ENCODE data around the gene RPL27. TPM values are rescaled to one million over a fixed set of nuclear protein-coding genes. Genes with fewer than 3 reads are reported as not detected.
A peak's percentile ranks its signal among the peaks of the same experiment; 100 is the strongest.

Gene RPL27
- total and polyA plus RNA-seq, 2 of the 13 experiments (the other 11 are each of a cell fraction or from before 2014, with no cell fraction given) = 1,585 to 5,840 TPM

GRCh38 chr17:43021741-43022512 is 23.7 kb downstream of the RPL27 start, which contains the start of gene VAT1:
VAT1 (minus strand) TSS chr17:43022385; CDS start chr17:43022322, 63 bp downstream.
- 1% methylated on average over 28 of the region's 80 CpGs for WGBS (ENCODE audit: low lambda C conversion rate)
- Histone ChIP-seq H3K4me2 (ENCODE audit: low read depth, low read length) (peak within 1 kb of the TSS; percentile 80), H3K9me3 (ENCODE audit: low read length) (no peaks in the 10 kb centered on the region), H3K9ac (ENCODE audit: insufficient read depth, low read depth, low read length) (peak within 1 kb of the TSS; percentile 94), H4K20me1 (ENCODE audit: insufficient read depth, low read length) (no peaks in the 10 kb centered on the region), H3K27me3 (ENCODE audit: control insufficient read depth in 1 of 2, insufficient read depth in 2 of 2, low read length in 2 of 2) (no peaks in the 10 kb centered on the region; a peak in 1 of 5 replicates), H3K36me3 (replicated peaks in 1 of 2; ENCODE audit: control insufficient read depth in 1 of 2, insufficient read depth in 2 of 2, low read length in 2 of 2) (peaks cover 10 to 29% of the 10 kb centered on the region in 2 experiments), H3K4me3 (replicated peaks in 1 of 3; ENCODE audit: insufficient read depth in 1 of 3, low read depth in 2 of 3, low read length in 3 of 3) (peak within 1 kb of the TSS; percentile 96 to 100 (median 100)), H2AFZ (ENCODE audit: low read length) (no peak within 1 kb of the TSS), H3K79me2 (ENCODE audit: insufficient read depth, low read length) (peaks cover 26% of the 10 kb centered on the region), H3K27ac (ENCODE audit: extremely low read length, insufficient read depth, low read length) (peak within 1 kb of the TSS; percentile 70), H3K4me1 (ENCODE audit: insufficient read depth, low read length) (peaks cover 45% of the 10 kb centered on the region)
- TSS peak; percentile 60 for BruUV-seq (replicated peaks)
- FAIRE-seq (peak; percentile 60), ATAC-seq (peak; percentile 83), DNase-seq (ENCODE audit: low spot score) (peak; percentile 72)
- POLR2A ChIA-PET = interaction anchor here (0.5 to 4.5 kb wide), 19 partner anchors 9 to 346 kb away, joined by 3 to 55 read pairs (median 6); partner anchors contain the start of genes IFI35, NBR1, RPL27 and TMEM106A
- CTCF ChIA-PET (ENCODE audit: low intra/inter-chr PET ratio, low total read pairs) = no interaction called here
- in situ Hi-C loops (cut with HindIII; ENCODE audit: extremely low pct_ligation_motif_present, low pct_unique_long_range_greater_than_20kb) (no loop called here), intact Hi-C loops (cut with micrococcal nuclease; ENCODE audit: unreplicated experiment) (loop anchor here (1.0 to 5.0 kb wide), 3 partner anchors 12 to 310 kb away; partner anchors contain the start of gene TMEM106A)
- no peak for TF ChIP-seq CEBPZ (IDR thresholded peaks at IDR 0.05; ENCODE audit: low read length)
- 0 out of 2 replicates have a peak, but pooled peaks have one; percentile 31 for TF ChIP-seq DPF2 (CRISPR knock-in tag; IDR thresholded peaks at IDR 0.05; ENCODE audit: borderline replicate concordance, low read depth)
- TF ChIP-seq GTF2F1 (IDR thresholded peaks at IDR 0.05; ENCODE audit: low read length) = no peak
- TF ChIP-seq RELA (CRISPR knock-in tag; IDR thresholded peaks at IDR 0.05) = no peak
- TF ChIP-seq ADNP (CRISPR knock-in tag; IDR thresholded peaks at IDR 0.05) = no peak
- TF ChIP-seq ZBTB37 (CRISPR knock-in tag; IDR thresholded peaks at IDR 0.05) = no peak
- TF ChIP-seq XBP1 (CRISPR knock-in tag; IDR thresholded peaks at IDR 0.05) = peak; percentile 43; the same call in 1 of the 2 replicates
- peak; percentile 91 to 96 for TF ChIP-seq HMGXB4 (CRISPR knock-in tag; IDR thresholded peaks at IDR 0.05; ENCODE audit: borderline replicate concordance in 1 of 2, low read depth in 1 of 2)
- no peak for TF ChIP-seq ZNF562 (CRISPR knock-in tag; IDR thresholded peaks at IDR 0.05; ENCODE audit: borderline replicate concordance)
- 0 out of 2 replicates have a peak, but pooled peaks have one; percentile 76 for TF ChIP-seq BATF2 (CRISPR knock-in tag; IDR thresholded peaks at IDR 0.05)
- TF ChIP-seq ZNF138 (CRISPR knock-in tag; IDR thresholded peaks at IDR 0.05; ENCODE audit: low read depth) = 0 out of 2 replicates have a peak, but pooled peaks have one; percentile 22
- 0 out of 2 replicates have a peak, but pooled peaks have one; percentile 16 for TF ChIP-seq ZNF362 (CRISPR knock-in tag; IDR thresholded peaks at IDR 0.05; ENCODE audit: borderline replicate concordance)
- no peak for TF ChIP-seq SMC3 (IDR thresholded peaks at IDR 0.05; ENCODE audit: low read length)
- TF ChIP-seq ZC3H4 (CRISPR knock-in tag; IDR thresholded peaks at IDR 0.05; ENCODE audit: borderline replicate concordance) = peak; percentile 66; the same call in 1 of the 2 replicates

Data from HepG2 (cell line).